ENCODE data around the gene PHB1. TPM values are rescaled to one million over a fixed set of nuclear protein-coding genes. Genes with fewer than 3 reads are reported as not detected.

The PHB1 gene
- total RNA-seq, 1 experiment from 2014 or later = 641 TPM

DNA sequence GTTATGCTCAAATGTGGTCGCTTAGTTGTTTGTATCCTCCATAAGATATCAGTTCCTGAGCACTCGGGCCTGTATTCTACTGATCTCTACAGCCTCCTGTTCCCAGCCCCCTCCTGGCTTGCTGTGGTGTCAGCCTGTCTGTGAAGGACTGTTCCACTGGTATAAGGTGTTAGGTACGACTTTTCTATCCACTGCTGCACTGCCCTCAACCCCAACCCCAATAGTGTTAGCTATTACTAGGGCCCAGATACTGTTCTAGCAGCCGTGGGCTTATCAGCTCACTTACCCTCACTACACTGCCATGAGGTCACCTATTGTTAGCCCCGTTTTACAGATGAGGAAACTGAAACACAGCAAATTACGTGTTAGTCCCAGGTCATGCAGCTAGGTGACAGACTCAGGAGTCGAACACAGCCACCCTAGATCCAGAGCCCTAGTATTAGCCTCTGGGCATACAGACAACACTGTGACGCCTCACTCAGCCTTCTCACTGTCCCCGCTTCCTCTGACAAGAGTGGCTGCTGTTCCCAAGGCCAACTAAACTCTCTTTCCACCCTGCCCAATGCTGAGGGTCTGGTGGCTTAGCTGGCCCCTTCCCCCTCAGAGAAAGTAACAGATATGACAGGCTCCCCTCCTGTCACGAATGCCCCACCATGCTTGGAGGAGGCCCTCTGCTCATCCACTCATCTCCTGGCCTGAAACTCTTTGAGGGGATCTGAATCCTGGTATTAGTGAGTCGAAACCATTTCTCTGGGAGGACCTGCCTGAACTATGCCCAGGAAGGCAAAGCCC lies 27.0 kb downstream of the PHB1 start:
- Histone ChIP-seq H3K4me1 (ENCODE audit: insufficient read depth, low read length) (peaks cover 18% of the 10 kb centered on the region), H3K9me3 (ENCODE audit: low read length) (no peaks in the 10 kb centered on the region), H4K20me1 (ENCODE audit: low read length) (no peaks in the 10 kb centered on the region), H3K9ac (ENCODE audit: low read length) (no peak overlapping the region), H3F3A (ENCODE audit: low read length, unreplicated experiment) (no peaks in the 10 kb centered on the region), H3K9me2 (replicated peaks; ENCODE audit: low read length) (no peaks in the 10 kb centered on the region), H3K79me2 (ENCODE audit: low read length) (no peaks in the 10 kb centered on the region), H3K36me3 (ENCODE audit: low read depth, low read length) (no peaks in the 10 kb centered on the region), H2AFZ (ENCODE audit: low read length) (no peak overlapping the region), H3K4me2 (ENCODE audit: low read length) (no peak overlapping the region), H3K27me3 (ENCODE audit: low read length) (no peaks in the 10 kb centered on the region), H3K27ac (ENCODE audit: low read length) (no peak overlapping the region), H3K4me3 (ENCODE audit: low read length) (no peak overlapping the region)
- TF ChIP-seq EZH2phosphoT487 (IDR thresholded peaks at IDR 0.05; ENCODE audit: borderline replicate concordance, low read length) (no peak), EZH2 (IDR thresholded peaks at IDR 0.05; ENCODE audit: low read length, unreplicated experiment) (no peak)
- TF ChIP-seq, protein P1, sequence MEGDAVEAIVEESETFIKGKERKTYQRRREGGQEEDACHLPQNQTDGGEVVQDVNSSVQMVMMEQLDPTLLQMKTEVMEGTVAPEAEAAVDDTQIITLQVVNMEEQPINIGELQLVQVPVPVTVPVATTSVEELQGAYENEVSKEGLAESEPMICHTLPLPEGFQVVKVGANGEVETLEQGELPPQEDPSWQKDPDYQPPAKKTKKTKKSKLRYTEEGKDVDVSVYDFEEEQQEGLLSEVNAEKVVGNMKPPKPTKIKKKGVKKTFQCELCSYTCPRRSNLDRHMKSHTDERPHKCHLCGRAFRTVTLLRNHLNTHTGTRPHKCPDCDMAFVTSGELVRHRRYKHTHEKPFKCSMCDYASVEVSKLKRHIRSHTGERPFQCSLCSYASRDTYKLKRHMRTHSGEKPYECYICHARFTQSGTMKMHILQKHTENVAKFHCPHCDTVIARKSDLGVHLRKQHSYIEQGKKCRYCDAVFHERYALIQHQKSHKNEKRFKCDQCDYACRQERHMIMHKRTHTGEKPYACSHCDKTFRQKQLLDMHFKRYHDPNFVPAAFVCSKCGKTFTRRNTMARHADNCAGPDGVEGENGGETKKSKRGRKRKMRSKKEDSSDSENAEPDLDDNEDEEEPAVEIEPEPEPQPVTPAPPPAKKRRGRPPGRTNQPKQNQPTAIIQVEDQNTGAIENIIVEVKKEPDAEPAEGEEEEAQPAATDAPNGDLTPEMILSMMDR (conservative IDR thresholded peaks at IDR 0.05; ENCODE audit: low read depth, low read length) = no peak
- intact Hi-C loops (cut with micrococcal nuclease) = no loop called here
- ATAC-seq (no peak), DNase-seq (no peak)
- POLR2A ChIA-PET (ENCODE audit: unreplicated experiment) = no interaction called here
- CTCF ChIA-PET = no interaction called here
- no TSS peak for BruUV-seq (replicated peaks)

DNA sequence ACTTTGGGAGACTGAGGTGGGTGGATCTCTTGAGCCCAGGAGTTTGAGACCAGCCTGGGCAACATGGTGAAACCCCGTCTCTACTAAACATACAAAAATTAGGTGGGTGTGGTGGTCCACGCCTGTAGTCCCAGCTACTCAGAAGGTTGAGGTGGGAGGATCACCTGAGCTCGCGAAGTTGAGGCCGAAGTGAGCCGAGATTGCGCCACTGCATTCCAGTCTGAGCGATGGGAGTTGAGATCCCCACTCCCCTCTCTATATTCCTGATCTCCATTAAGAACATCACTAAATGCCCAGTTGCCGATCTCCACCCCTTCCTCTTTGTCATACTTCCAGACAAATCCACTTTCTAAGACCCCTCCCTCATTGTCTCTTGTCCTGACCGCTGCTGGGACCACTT lies 28.3 kb downstream of the PHB1 start:
- Histone ChIP-seq H3F3A (ENCODE audit: low read length, unreplicated experiment) (no peaks in the 10 kb centered on the region), H3K4me1 (ENCODE audit: insufficient read depth, low read length) (peaks cover 18% of the 10 kb centered on the region), H3K79me2 (ENCODE audit: low read length) (no peaks in the 10 kb centered on the region), H3K27ac (ENCODE audit: low read length) (no peak overlapping the region), H3K9ac (ENCODE audit: low read length) (no peak overlapping the region), H3K9me3 (ENCODE audit: low read length) (no peaks in the 10 kb centered on the region), H3K9me2 (replicated peaks; ENCODE audit: low read length) (no peaks in the 10 kb centered on the region), H2AFZ (ENCODE audit: low read length) (no peak overlapping the region), H3K4me3 (ENCODE audit: low read length) (no peak overlapping the region), H3K4me2 (ENCODE audit: low read length) (no peak overlapping the region), H4K20me1 (ENCODE audit: low read length) (no peaks in the 10 kb centered on the region), H3K36me3 (ENCODE audit: low read depth, low read length) (no peaks in the 10 kb centered on the region), H3K27me3 (ENCODE audit: low read length) (no peaks in the 10 kb centered on the region)
- ATAC-seq = no peak
- intact Hi-C loops (cut with micrococcal nuclease) = no loop called here
- TF ChIP-seq EZH2 (IDR thresholded peaks at IDR 0.05; ENCODE audit: low read length, unreplicated experiment) (no peak), EZH2phosphoT487 (IDR thresholded peaks at IDR 0.05; ENCODE audit: borderline replicate concordance, low read length) (no peak)
- TF ChIP-seq, protein P1 (conservative IDR thresholded peaks at IDR 0.05; ENCODE audit: low read depth, low read length) = no peak
- ChIA-PET CTCF (no interaction called here), POLR2A (ENCODE audit: unreplicated experiment) (no interaction called here)
- no TSS peak for BruUV-seq (replicated peaks)
- no peak for DNase-seq

DNA sequence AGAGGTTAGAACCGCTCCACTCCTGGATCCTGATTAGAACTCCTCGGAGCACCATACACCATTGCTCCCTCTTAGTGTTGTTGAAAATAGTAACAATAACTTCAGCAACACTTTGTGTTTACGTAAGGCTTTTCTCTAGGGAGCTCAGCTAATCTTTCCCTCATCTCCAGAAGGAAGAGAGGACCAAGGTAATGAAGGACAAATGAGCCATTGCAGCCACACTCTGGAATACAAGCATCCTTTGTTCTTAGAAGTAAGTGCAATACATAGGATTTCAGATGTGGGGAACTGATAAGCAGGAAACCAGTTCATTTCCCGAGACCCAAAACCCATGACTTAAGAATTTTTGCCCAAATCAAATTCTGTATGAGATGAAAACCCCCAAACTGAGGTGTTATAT lies 29.7 kb downstream of the PHB1 start:
- Histone ChIP-seq H3K4me2 (ENCODE audit: low read length) (no peak overlapping the region), H3K4me1 (ENCODE audit: insufficient read depth, low read length) (peaks cover 8% of the 10 kb centered on the region), H3K27me3 (ENCODE audit: low read length) (no peaks in the 10 kb centered on the region), H3K9me2 (replicated peaks; ENCODE audit: low read length) (no peaks in the 10 kb centered on the region), H3K27ac (ENCODE audit: low read length) (no peak overlapping the region), H4K20me1 (ENCODE audit: low read length) (no peaks in the 10 kb centered on the region), H3K36me3 (ENCODE audit: low read depth, low read length) (no peaks in the 10 kb centered on the region), H3K9me3 (ENCODE audit: low read length) (no peaks in the 10 kb centered on the region), H3K9ac (ENCODE audit: low read length) (no peak overlapping the region), H3F3A (ENCODE audit: low read length, unreplicated experiment) (no peaks in the 10 kb centered on the region), H3K79me2 (ENCODE audit: low read length) (no peaks in the 10 kb centered on the region), H2AFZ (ENCODE audit: low read length) (no peak overlapping the region), H3K4me3 (ENCODE audit: low read length) (no peak overlapping the region)
- ChIA-PET CTCF (no interaction called here), POLR2A (ENCODE audit: unreplicated experiment) (interaction anchor here (0.8 kb wide), 1 partner anchor 19 kb away, joined by 4 read pairs; no protein-coding TSS in a partner anchor)
- intact Hi-C loops (cut with micrococcal nuclease) = no loop called here
- DNase-seq (no peak), ATAC-seq (no peak)
- BruUV-seq (replicated peaks) = no TSS peak
- TF ChIP-seq EZH2phosphoT487 (IDR thresholded peaks at IDR 0.05; ENCODE audit: borderline replicate concordance, low read length) (no peak), EZH2 (IDR thresholded peaks at IDR 0.05; ENCODE audit: low read length, unreplicated experiment) (no peak)
- TF ChIP-seq, protein P1 (conservative IDR thresholded peaks at IDR 0.05; ENCODE audit: low read depth, low read length) = no peak
